ENCODE measurements around the gene EOMES.

DNA sequence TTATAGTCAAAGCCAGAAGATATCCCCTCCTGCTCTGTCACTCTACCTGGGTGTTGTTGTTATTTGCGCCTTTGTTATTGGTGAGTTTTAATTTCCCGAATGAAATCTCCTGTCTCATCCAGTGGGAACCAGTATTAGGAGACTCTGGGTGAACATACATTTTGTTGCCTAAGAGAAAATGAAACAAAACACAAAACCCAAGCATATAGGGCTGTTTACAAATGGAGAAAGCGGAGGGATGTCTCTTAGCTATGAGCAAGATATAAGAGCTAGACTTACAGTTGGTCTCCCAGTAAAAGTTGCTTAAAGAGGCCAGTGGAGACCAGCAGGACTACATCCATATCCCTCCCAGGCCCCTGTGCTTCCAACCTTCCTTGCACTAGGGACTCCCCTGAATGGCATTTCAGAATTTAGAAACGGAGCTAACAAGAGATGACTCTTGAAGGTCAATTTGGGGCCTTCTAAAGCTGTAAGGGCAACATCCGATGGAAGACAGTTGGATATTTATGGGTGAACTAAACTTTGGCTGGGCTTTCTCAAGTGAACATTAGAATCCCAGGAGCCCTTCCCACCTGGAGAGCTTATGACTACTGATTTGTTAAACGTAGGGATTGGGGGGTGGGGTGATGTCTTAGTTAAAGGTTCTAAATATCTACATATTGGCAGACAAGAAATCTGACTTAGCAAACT, 2.7 kb downstream of the EOMES start:
- no peak for TF ChIP-seq CTCF (IDR thresholded peaks at IDR 0.05; ENCODE audit: insufficient read depth, low read depth, low read length)
- TF ChIP-seq EZH2 (IDR thresholded peaks at IDR 0.05; ENCODE audit: insufficient read depth, low read length): no peak
